ENCODE measurements around the gene SGPL1.
"Not testable (repeated sequence)": the region's sequence is repeated elsewhere in the genome, so short reads cannot be mapped to it uniquely, and the experiment has no call there.

The SGPL1 gene

GRCh38 chr10:70815504-70816219, at the start of gene SGPL1:
TSS of gene SGPL1 (plus strand) at chr10:70815948. CDS start at chr10:70816854, 906 bp downstream.
- Histone ChIP-seq H3K4me1 (peaks cover 0 to 16% (median 8%) of the 10 kb centered on the region in 4 donors), H3K9me3 (no peaks in the 10 kb centered on the region), H3K27ac (peak within 1 kb of the TSS; percentile 87 to 93), H3K27me3 (no peaks in the 10 kb centered on the region), H3K4me3 (peak within 1 kb of the TSS; percentile 80 to 81), H3K36me3 (peaks cover 0 to 27% (median 0%) of the 10 kb centered on the region in 3 donors)
- peak; percentile 94 to 99 for TF ChIP-seq CTCF (IDR thresholded peaks at IDR 0.05)
- peak; percentile 84 to 90 for DNase-seq
- intact Hi-C loops (cut with DNase I; ENCODE audit: low total_unique reads): loop anchor here (1.0 kb wide), 1 partner anchor 65 kb away; no protein-coding TSS in a partner anchor

- DNase-seq: peak; percentile 3 to 38
- H3K27me3 ChIP-seq; H3K4me3 ChIP-seq; H3K36me3 ChIP-seq; intact Hi-C loops (cut with DNase I; ENCODE audit: low total_unique reads); H3K27ac ChIP-seq; H3K4me1 ChIP-seq; H3K9me3 ChIP-seq: not testable (repeated sequence)
Measured at GRCh38 chr10:70768026-70768685, 47.6 kb upstream of the SGPL1 start.

DNA sequence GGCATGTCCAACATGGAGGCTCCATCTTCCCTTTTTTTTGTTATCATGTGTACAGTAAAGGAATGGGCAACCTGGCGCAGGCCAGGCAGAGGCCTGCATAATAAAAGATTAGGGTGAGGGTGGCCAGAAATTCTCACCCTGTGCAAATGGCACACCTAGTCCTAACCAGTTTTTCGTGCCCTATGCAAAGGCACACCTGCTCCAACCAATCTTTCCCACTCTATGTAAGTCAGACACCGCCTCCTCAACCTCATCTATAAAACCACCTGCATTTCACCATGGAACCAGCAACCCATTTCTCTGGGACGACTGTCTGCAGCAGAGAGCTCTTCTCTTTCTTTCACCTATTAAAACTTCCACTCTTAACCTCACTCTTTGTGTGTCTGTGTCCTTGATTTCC, 46.6 kb upstream of the SGPL1 start:
- H3K9me3 ChIP-seq: peaks cover 0 to 3% (median 3%) of the 10 kb centered on the region in 3 donors
- intact Hi-C loops (cut with DNase I; ENCODE audit: low total_unique reads): no loop called here
- DNase-seq: peak in 1 of 2 donors; percentile 7
- no peak overlapping the region for H3K4me3 ChIP-seq
- no peak overlapping the region for H3K27ac ChIP-seq
- TF ChIP-seq CTCF (IDR thresholded peaks at IDR 0.05): no peak
- H3K4me1 ChIP-seq: no peaks in the 10 kb centered on the region
- no peaks in the 10 kb centered on the region for H3K27me3 ChIP-seq
- no peaks in the 10 kb centered on the region for H3K36me3 ChIP-seq

GRCh38 chr10:70770001-70770400, 45.7 kb upstream of the SGPL1 start:
- Histone ChIP-seq H3K27me3 (no peaks in the 10 kb centered on the region), H3K4me1 (no peaks in the 10 kb centered on the region), H3K36me3 (no peaks in the 10 kb centered on the region), H3K4me3 (no peak overlapping the region), H3K9me3 (peaks cover 0 to 3% (median 3%) of the 10 kb centered on the region in 3 donors), H3K27ac (no peak overlapping the region)
- TF ChIP-seq CTCF (IDR thresholded peaks at IDR 0.05): no peak
- DNase-seq: no peak
- intact Hi-C loops (cut with DNase I; ENCODE audit: low total_unique reads): no loop called here

DNA sequence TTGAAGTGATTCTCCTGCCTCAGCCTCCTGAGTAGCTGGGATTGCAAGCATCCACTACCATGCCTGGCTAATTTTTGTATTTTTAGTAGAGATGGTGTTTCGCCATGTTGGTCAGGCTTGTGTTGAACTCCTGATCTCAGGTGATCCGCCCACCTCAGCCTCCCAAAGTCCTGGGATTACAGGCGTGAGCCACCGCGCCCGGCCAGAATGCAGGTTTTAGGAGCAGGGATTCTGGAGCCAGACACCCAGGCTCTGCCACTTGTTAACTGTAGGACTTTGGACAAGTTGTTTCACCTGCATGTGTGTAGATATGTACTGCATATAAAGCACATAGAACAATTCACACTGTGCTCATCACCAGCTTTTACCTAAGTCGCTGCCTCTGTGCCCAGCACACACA, 45.2 kb upstream of the SGPL1 start:
- DNase-seq: peak in 1 of 2 donors; percentile 27
- H3K4me1 ChIP-seq; H3K4me3 ChIP-seq; H3K27me3 ChIP-seq; H3K36me3 ChIP-seq; intact Hi-C loops (cut with DNase I; ENCODE audit: low total_unique reads); H3K27ac ChIP-seq; H3K9me3 ChIP-seq: not testable (repeated sequence)

DNA sequence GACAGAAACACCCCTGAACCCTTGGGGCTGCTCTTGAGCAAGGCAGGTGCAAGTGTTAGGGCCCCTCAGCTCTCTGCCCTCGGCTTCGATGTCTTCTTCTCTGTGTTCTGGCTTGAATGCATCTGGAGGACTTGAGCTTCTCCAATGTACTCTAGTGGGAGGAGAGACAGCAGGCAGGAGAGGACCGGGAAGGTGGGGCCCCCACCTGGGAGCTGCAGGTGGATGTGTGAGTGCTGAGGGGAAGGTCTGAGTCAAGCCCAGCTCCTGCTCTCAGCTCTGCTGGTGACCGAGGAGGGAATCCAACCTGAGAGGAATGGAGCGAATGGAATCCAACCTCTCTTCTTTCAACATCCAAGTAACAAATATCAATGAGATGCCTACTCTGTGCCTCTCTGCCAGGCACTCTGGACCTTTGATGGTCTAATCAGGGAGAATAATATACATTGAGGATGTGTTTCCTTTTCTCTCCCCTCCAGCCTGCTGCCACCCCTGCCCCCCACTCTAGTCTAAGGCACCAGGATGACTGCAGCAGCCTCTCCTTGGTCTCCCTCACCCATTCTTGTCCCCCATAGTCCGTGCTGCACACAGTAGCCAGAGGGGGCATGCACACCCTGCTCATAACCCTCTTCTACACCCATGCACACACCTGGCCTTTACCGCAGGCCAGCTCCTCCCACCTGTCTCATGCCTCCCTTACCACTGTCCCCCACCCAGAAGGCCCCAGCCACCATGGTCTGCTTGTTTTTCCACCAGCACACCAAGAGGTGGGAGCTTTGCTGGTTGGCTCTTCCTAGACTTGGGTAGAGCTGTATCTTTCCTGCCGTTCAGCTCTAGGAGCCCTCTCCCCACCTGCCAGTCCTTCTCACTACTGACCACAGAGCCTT, 44.2 kb upstream of the SGPL1 start:
- Histone ChIP-seq H3K27me3 (no peaks in the 10 kb centered on the region), H3K27ac (no peak overlapping the region), H3K9me3 (no peaks in the 10 kb centered on the region), H3K36me3 (no peaks in the 10 kb centered on the region), H3K4me1 (no peaks in the 10 kb centered on the region), H3K4me3 (no peak overlapping the region)
- DNase-seq: peak in 1 of 2 donors; percentile 56
- TF ChIP-seq CTCF (IDR thresholded peaks at IDR 0.05): no peak
- intact Hi-C loops (cut with DNase I; ENCODE audit: low total_unique reads): no loop called here

Measured in tibial artery (tissue), 4 donors.